22Rv1 (cell line): Measurements from ENCODE around the gene PLCXD1.

Experiments used
- CTCF ChIP-seq: fragments of 450-650 bp; IDR thresholded peaks from 2 replicates; pipeline ENCODE4 v1.5.1; 2017; ENCODE audit warnings: mild to moderate bottlenecking
- ZFX ChIP-seq: fragments of 450-650 bp; IDR thresholded peaks from 2 replicates; pipeline ENCODE4 v1.6.1; 2017; ENCODE audit warnings: antibody characterized with exemption, borderline replicate concordance

GRCh38 chrX:264634-265455 is 16.3 kb upstream of the PLCXD1 start:
- TF ChIP-seq CTCF (no peak), ZFX (no peak)
